NCI-H1092 (cell line): ENCODE results near the gene MYH7.
A peak's percentile ranks its signal among the peaks of the same experiment; 100 is the strongest.
"Not testable (repeated sequence)": the region's sequence is repeated elsewhere in the genome, so short reads cannot be mapped to it uniquely, and the experiment has no call there.

Source experiments
- DNase-seq: peaks from one replicate; lab custom pipeline; 2025; lab: John Stamatoyannopoulos, UW

The MYH7 gene

DNA sequence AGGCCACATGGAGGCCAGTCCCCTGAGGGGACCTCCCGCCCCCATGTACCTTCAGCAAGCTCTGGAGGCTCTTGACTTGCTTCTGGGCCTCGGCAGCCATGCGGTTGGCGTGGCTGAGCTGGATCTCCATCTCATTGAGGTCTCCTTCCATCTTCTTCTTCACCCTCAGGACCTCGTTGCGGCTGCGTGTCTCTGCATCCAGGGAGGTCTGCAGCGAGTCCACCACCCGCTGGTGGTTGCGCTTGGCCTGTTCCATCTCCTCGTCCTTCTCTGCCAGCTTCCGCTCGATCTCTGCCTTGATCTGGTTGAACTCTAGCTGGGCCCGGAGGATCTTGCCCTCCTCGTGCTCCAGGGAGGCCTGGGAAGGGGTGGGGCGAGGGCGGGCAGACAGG, 49.2 kb downstream of the MYH7 start:
- DNase-seq = not testable (repeated sequence)

DNA sequence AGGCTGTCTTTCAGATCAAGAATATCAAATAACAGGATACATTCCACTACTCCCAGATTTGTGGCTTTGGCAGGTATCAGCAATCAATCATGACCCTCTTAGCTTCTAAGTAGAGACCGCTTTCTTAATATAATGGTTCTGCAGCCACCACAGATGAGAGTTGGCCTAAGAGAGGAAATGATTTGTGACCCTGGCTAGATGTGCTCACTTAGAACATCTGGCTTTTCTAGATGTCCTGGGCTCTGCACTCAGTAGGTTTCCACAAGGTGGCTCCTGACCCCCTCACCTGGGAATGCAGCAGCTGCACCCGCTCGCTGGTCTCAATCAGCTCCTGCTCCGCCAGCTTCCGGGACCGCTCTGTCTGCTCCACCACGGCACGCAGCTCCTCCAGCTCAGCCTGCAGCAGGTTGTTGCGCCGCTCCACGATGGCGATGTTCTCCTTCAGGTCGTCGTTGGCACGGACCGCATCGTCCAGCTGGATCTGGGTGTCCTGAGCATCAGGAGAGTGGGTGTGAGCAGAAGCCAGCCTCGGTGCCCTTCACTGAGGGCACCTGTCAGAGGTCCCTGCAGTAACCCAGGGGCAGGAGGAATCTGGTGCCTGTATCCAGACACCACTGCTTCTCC, 49.7 kb downstream of the MYH7 start:
- DNase-seq = no peak

DNA sequence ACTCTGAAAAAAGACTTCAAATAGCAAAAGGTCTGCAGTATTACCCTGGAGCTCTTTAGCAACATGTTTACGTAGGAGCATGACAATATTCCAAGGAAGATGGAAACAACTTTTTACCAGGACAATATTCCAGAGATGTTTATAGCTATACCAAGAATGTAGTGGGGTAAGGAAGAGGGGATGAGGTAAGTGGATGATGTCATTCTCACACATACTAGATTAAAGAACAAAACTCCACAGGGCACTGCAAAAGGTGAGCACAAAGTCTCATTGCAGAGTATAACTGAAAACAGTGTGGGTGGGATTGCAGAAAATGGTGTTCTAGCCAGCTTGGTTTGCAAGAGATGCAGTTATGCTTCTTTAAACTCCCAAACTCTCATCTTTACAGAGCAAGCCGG, 50.2 kb downstream of the MYH7 start:
- DNase-seq = no peak

DNA sequence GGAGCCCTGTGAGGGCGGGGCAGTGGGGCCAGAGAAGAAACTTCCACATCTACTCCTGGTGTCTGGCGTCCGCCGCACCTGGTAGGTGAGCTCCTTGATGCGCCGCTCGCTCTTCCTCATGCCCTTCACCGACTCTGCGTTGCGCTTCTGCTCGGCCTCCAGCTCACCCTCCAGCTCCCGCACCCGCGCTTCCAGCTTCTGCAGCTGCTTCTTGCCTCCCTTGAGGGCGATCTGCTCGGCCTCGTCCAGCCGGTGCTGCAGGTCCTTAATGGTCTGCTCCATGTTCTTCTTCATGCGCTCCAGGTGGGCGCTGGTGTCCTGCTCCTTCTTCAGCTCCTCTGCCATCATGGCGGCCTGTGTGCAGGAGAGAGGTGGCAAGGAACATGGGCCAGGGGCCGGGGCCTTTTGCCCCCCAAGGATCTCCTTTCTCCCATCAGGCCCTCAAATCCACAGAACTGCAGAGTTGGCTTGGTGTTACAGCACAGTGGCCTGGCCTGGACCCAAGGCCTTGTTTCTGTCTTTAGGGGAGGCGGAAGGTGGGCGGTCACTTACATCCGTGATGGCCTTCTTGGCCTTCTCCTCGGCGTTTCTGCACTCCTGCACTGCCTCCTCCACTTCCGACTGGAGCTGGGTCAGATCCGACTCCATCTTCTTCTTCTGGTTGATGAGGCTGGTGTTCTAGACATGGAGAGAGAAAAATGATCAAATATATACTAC, 50.9 kb downstream of the MYH7 start:
- no peak for DNase-seq

DNA sequence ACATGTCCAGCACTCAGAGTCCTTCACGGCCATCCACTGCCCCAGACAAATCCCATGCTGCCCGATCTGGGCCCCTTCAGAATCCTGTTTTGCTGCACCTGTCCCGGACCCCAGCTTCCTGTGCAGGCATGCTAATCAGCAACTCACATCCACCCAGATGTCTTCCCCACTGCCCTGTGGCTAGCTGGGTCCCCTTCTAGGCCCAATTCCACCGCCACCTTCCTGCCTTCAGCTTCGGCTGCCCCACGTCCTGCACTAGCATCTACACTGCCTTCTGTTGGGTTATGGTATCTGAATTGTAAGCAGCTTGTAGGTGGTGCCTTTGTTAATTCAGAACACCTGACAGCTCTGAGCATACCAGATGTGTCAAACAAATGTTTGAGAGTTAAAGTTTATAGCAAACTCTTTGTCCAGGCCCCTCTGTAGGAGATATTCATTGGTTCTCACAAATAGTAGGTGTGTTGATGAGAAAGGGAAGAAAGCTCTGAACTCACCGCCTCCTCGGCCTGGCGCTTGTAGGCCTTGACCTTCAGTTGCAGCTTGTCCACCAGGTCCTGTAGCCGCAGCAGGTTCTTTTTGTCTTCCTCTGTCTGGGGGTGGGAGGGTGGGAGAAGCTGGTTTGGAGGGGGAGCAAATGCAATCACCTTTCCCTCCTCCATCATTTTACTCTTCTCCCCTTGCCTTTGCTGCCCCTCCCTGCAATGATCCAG, 52.6 kb downstream of the MYH7 start:
- DNase-seq = no peak

DNA sequence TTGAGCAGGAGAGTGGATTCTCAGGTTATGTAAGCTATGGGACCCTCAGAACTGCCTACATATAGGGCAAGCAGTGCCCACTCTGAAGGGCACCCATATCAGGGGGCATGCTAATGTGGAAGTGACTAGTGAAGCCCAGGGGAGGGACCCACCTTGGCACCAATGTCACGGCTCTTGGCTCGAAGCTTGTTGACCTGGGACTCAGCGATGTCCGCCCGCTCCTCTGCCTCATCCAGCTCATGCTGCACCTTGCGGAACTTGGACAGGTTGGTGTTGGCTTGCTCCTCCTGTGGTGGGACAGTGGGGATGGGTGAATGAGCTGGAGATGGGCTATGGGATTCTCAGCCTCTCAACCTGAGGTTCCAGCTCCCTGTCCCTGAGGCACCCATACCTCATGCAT, 53.2 kb downstream of the MYH7 start:
- no peak for DNase-seq

DNA sequence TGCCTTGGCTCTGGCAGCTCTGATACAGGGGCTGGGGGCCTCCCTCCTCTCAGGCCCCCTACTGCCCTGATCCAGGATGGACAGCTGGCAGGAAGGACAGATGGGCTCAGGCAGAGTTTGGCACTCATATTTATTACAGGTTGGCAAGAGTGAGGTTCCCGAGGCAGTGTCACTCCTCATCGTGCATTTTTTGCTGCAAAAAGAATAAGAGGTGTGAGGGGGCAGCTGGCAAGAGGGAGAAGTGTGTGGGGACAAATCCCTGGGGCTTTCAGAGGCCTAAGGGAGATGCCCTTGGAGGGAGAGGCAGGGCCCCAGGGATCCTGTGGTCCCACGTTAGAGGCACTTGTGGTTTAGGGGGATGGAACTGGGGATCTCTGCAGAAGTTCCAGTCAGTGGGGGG, 53.6 kb downstream of the MYH7 start:
- no peak for DNase-seq

DNA sequence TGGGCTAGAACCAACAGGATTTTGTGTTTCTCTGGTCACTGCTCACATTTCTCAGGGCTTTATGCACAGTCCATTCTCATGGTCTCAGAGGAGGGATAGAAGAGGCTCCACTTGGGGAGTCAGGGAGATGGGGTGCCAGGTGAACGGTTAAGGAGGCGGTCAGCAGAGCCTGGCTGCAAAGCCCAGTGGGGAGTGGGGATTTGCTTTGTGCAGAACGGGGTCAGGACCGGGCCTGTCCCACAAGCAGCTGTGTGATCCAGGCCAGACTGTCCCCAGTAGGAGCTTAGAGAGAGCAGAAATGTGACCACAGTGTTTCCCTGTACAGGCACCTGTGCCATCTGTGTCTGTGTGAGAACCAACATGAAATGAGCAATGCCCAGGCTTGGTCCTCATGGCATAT, 54.5 kb downstream of the MYH7 start:
- no peak for DNase-seq

DNA sequence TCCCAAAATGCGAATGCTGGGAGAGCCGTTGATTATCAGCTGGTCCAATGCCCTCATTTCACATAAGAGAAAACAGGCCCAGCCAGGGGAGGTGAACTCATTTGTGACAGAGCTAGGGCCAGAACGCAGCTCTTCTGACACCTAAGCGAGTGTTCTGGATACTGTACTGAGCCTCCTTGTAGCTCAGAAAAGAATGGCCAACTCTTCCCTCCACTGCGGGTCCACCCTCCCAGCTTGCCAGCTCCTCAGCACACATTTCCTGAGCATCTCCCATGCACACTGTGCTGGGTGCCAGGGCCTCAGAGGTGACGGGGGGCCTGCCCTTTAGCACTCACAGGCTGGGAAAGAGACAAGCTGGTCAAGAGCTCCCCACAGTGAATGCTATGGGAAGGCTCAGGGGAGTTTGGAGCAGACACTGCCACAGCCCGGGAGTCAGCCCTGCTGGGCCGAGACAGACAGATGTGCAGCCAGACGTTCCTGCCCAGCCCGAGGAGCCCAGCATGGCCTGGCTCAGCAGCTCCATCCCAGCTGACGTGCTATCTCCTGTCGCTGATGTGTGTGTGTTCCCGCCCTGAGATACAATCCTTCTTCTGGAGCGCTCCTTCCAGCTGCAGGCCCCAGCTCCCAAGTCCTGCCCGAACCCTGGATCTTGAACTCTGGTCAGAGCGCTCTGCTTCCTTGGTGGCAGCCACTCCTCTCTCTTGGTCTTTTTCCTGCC, 55.1 kb downstream of the MYH7 start:
- DNase-seq = no peak

DNA sequence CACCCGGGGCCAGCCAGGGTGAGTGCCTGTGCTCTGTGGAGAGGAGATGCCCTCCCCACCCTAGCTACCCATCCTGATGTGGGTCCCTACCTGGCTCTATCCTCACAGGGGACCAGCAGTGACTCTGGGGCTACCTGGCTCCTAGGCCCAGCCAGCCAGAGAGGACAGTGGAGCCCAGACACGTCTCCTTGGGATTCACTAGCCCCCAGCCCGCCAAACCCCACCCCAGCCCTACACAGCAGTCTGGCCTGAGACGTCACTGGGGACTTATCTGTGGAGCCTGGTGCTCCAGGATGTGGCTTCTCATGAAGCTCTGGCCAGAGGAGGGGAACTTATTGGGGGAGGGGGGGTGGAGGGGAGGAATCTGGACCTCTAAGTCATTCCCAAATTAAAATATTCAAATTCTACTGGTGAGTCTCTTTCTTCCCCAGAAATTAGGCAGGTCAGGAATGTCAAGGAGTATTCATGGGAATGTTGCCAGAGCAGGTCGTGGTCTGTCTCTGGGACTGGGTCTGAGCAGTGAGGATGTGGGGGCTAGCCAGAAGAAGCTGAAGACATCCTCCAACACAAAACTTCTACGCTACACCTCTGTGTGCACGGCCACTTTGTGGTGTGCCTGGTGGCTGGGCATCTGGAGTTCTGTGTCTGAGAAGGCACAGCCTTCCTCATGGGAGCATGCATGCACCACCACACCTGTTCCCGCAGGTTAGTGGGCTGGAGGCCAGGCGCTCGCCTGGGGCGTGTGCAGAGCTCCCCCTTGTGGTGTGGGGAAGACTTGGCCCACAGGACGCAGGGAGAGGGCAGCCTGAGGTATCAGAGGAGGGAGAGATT, 55.9 kb downstream of the MYH7 start:
- DNase-seq = peak; percentile 43

DNA sequence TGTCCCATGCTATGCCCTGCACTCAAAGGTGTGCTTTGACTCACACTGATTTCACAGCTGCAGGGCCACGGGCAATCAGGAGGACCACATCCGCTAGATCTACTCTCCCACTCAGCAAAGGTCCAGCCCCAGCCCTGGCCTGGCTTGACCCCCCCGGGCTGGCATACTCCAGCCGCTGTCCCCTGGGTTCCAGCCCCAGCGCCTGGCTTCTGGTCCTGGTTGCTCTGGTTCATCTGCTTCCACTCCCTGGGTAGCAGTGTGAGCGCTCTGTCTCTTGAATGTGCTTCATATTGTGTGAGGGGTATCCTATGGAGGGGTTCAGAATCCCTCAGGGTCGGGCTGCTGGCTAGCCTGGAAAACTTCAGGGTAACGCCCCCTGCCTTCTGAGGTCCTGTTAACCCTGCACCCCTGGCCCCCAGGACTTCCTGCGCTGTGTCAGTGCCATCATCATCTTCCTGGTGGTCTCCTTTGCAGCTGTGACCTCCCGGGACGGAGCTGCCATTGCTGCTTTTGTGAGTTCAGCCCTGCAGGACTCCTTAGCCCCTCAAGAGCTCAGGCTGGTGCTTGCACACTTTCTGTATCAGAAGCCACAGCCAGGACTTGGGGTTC, 56.7 kb downstream of the MYH7 start:
- no peak for DNase-seq

DNA sequence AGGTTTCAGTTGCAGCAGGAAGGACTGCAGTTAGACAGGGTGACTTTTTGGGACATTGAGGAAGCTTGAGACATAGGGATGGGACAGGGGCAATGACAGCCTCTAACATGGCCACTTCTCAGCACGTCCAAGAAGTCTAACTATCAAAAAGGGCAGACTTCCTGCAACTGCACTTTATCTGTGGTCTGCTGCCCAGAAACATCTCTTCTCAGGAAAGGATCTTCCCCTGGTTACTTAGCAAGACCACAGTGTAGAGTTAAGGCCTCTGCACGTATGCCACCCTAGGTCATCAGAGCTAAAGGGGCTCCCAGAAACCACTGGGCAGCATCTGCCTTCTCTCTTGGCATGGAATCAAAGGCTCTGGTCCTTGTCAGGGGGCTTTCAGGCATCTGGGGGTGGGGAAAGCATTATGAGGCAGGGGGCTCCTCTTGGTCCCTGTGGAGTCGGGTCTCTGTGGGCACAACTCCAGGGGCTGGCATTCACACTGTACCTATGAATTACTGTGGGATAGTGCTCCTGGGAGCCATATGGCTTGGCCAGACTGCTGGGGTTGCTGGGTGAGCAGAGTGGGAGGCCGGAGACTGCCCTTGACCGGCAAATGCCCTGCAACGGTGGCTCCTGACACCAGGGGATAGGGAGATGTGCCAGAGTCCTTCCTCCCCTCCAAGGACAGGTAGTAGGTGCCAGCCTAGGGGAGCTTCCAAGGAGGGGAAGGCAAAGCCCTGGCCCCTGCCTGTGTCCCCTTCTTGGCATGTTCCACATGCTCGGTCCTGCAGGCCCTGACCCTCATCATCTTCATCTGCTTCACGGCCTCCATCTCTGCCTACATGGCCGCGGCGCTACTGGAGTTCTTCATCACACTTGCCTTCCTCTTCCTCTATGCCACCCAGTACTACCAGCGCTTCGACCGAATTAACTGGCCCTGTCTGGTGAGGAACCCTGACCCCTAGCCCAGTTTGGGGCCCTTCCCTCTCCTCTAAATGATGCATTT, 57.6 kb downstream of the MYH7 start:
- DNase-seq = no peak

DNA sequence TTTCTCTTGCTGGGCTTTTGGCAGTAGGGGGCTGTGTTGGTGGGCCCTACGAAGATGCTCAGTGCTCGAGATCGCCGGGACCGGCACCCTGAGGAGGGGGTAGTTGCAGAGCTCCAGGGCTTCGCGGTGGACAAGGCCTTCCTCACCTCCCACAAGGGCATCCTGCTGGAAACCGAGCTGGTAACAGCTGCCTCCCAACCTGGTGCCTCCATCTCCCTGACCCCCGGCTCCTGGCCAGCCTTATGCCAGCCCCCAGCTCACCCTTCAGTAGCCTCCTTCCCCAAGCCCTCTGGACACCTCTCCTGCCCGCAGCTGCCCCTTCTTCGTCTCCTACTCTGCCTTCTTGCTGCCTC, 58.3 kb downstream of the MYH7 start:
- DNase-seq = no peak

DNA sequence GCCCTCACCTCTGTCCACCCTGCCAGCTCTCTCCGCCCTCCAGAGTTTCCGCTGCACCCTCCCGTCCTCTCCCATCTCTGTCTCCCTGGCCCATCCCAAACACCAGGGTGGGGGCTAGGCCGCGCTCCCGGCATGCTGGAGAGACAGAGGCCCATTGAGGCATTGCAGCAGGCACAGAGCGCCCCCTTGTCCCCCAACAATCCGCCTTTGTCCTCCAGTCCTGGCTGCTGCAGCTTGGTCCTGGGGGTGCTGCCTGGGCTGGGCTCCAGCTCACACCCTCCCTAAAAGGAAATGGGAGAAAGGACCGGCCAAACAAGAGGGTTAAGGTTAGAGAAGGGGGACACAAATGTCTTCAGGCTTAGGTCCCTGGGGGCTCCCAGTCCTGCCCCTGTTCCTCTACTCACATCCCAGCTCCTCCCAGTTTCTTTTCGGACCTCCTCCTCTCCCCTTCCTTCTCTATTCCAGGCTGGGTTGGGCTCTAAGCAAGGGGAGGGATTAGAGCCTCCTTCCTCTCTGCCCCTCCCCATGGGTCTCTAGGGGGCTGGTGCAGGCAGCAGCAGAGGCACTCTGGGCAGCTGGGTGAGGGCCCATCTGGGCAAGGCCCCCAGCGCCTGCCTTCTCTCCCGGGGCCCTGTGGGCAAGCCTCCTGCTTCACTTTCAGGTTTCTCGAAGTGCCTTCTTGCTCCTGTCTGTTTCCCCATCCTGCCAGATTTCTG, 58.8 kb downstream of the MYH7 start, which contains the start of gene CMTM5:
TSS of gene CMTM5 (plus strand) at position 565 of the 716 bp plus-strand sequence. CDS start 206 bp downstream, outside the sequence.
- no peak for DNase-seq

DNA sequence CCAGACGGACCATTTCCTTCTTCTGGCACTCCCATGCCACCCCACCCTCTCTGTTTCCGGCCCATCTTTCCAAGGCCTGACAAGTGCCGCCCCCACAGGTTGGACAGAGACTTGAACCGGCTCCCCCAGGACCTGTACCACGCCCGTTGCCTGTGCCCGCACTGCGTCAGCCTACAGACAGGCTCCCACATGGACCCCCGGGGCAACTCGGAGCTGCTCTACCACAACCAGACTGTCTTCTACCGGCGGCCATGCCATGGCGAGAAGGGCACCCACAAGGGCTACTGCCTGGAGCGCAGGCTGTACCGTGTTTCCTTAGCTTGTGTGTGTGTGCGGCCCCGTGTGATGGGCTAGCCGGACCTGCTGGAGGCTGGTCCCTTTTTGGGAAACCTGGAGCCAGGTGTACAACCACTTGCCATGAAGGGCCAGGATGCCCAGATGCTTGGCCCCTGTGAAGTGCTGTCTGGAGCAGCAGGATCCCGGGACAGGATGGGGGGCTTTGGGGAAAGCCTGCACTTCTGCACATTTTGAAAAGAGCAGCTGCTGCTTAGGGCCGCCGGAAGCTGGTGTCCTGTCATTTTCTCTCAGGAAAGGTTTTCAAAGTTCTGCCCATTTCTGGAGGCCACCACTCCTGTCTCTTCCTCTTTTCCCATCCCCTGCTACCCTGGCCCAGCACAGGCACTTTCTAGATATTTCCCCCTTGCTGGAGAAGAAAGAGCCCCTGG, 59.8 kb downstream of the MYH7 start:
- DNase-seq = no peak

DNA sequence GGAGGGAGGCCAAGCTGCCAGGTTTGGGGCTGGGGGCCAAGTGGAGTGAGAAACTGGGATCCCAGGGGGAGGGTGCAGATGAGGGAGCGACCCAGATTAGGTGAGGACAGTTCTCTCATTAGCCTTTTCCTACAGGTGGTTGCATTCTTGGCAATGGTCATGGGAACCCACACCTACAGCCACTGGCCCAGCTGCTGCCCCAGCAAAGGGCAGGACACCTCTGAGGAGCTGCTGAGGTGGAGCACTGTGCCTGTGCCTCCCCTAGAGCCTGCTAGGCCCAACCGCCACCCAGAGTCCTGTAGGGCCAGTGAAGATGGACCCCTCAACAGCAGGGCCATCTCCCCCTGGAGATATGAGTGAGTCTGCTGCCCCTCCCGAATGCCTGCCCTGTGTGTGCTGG, 62.4 kb downstream of the MYH7 start:
- no peak for DNase-seq

DNA sequence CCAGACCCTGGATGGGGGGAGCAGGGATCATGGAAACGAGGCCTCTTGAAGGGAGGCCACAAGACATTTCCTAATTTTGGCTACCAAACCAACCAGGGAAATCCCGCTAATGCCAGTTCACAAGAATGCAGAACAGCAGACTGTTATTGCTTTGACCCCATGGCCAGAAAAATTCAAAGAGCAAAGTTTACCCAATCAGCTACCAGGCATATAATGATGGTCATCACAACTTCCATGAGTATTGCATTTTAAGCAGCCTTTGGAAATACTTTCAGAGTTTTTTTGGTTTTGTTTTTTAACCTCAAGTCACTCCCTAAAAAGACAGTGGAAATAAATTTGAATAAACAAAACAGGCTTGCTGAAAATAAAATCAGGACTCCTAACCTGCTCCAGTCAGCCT, 63.0 kb downstream of the MYH7 start, which contains the start of gene IL25:
TSS of gene IL25 (plus strand) at position 301 of the 400 bp plus-strand sequence.
- DNase-seq = no peak

DNA sequence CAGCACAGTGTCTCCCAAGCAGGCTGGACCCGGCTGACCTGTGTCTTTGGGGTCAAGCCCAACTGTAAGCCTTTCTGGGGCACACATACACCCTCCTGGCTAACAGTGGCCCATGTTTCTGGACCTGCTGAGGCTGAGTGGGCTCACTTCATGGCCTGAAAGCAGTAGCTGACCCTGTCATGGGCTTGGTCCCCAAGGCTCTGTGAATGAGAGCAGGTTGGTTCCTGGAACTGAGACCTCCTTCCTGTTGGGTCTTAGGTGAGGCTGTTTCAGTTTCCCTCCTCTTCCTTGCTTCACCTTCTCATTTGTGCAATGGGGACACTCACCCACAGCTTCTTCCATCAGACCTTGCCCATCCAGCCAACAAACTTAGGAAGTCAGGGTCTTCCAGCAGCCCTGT, 63.6 kb downstream of the MYH7 start:
- no peak for DNase-seq

DNA sequence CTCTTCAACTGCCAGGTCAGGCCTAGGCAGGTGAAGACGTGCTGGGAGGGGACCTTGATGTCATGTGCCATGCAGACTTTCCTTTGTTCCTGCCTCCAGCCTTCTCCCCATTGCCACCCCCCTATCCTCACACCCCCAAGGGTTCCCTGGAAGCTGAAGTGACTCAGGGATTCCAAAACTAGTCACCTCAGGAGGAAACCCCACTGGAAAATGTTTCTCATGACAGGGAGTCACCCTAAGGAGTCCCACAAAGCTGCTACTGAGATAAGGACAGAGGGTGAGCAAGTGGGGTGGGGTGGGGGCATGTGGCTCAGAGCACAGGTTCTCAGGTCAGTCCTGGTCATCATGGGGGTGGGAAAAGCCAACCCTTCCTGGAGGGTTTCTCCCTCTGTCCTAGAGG, 65.2 kb downstream of the MYH7 start:
- DNase-seq = no peak
